AG20443 (cell line): ENCODE measurements around the gene MS4A4A.

Experiments used
- DNase-seq: peaks from one replicate; pipeline ENCODE4 v3.0.0; 2012; ENCODE audit warnings: low spot score, mixed read lengths

MS4A4A gene

DNA sequence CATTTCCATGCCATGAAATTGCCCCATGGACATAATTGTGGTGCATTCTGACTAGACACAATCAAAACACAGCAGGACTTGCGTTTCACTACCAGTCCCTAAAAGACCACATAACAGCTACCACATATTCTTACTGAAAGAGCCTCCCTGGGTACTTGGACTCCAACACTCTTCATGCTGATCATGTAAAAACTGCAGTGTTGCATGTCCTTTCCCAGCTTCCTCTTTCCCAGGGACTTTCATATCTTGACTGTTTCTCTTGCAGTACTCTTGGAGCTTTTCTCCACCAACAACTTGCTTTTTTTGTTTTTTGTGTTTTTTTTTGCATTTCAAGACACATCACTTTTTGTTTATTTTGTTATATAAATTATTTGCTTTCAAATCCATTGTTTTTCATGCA, 69.5 kb downstream of the MS4A4A start:
- no peak for DNase-seq

DNA sequence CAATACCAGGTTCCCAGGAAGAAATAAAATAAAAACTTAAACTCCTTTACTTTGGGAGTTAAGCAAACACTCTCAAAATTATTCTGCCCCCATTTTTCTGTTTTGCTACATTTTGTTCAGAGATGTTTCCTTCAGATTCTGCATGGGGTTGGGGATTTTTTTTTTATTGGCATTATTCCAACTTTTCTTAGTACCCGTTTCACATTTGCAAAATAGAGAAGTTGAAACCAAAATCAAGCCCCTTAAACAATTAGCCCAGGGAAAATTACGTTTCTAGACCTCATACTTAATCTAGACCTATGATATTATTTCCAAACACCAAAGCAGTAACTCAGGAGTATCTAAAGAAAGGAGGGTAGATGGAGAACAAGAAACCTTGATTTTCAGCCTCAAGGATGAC, 77.3 kb downstream of the MS4A4A start:
- no peak for DNase-seq
